ENCODE results near the gene ATAD2B.

ATAD2B gene

DNA sequence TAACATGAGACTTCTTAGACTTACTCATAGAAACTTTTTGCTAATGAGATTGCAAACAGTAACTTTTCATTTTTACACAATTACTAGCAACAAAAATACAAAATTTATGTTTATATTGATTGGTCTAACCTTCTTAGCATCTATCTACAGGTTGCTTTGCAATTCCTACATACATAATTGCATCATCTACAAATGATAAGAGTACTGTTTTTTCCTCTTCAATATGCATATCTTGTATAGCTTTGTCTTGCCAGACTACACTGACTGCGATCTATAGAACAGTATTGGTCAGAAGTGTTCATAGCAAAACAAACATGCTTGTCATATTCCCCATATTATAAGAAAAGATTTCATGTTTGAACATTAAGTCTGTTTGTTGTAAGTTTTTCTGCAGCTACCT, 87.9 kb downstream of the ATAD2B start:
- DNase-seq (ENCODE audit: low read depth in 2 of 3, low spot score in 1 of 3), result no peak

DNA sequence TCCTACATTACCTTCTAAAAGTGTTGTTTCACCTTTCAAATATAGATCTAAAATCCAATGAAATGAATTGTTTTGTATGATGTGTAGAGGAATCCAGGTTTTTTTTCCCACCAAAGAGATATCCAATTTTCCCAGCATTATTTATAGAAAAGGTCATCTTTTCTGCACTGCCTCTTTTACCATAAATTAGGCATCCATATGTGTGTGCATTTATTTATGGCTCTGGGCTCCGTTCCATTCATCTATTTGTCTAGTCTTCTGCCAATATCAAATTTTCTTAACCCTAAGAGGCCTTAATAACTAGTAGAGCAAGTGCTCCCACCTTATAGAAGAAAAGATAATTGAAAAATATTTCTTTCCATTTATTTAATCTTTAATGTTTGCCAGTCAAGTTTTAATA, 88.3 kb downstream of the ATAD2B start:
- no peak for DNase-seq (ENCODE audit: low read depth in 2 of 3, low spot score in 1 of 3)

DNA sequence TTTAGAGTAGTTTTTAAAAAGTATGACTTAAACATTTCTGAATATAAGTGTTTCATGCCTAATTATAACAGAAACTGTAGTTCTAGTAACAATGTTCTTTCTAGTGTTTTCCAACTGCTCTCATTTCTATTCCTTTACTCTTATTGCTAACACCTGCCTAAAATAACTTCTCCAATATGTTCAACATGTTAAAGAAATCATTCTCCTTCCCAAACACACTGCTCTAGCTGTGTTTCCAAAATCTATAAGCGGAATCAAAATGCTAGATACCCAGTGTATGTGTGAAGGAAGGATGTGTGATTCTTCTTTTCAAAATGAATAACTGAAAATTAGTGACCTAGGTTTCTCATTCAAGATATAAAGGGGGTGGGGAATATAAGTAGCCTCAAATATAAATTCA, 89.1 kb downstream of the ATAD2B start:
- DNase-seq (ENCODE audit: low read depth in 2 of 3, low spot score in 1 of 3), result no peak

DNA sequence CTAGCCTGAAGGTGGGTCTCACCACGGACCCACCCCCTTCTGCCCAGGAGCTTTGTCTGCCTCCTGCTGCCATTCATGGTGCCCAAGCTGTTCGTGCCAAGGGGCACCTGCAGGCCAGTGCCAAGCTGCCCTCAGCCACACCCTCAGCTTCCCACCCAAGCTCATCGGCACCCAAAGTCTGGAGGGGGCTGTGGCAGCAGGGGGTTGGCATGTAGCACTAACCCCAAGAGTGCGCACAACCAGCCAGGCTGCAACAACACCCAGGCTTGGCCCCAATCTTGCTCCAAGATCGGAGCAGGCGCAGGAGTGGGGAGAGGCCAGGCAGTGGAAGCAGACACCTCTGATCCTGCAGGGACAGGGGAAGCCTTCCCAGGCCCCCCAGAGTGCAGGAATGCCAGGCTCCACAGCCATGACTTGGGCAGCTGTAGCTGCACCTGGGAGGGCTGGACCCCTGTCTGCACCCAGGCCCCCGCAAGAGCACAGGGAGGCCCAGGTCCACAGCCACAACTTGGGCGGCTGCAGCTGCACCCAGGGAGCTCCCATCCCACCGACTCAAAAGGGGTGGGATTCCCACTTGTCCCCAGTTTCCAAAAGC, 89.9 kb downstream of the ATAD2B start:
- DNase-seq (ENCODE audit: low read depth in 2 of 3, low spot score in 1 of 3), result no peak

DNA sequence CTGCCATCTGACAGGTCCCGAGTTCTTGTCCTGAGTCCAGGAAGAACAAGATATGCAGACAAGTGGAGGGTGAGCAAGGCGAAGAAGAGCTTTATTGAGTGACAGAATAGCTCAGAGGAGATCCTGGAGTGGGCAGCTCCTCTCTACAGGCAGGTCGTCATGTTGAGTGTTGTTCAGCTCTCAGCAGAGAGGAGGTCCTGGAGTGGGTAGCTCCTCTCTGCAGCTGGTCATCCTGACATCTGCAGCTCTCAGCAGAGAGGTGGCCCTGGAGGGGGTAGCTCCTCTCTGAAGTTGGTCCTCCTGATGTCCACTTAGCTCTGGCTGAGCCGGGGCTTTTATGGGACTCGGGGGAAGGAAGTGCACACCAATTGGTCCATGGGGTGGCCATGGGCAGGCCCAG, 90.4 kb downstream of the ATAD2B start:
- no peak for DNase-seq (ENCODE audit: low read depth in 2 of 3, low spot score in 1 of 3)

DNA sequence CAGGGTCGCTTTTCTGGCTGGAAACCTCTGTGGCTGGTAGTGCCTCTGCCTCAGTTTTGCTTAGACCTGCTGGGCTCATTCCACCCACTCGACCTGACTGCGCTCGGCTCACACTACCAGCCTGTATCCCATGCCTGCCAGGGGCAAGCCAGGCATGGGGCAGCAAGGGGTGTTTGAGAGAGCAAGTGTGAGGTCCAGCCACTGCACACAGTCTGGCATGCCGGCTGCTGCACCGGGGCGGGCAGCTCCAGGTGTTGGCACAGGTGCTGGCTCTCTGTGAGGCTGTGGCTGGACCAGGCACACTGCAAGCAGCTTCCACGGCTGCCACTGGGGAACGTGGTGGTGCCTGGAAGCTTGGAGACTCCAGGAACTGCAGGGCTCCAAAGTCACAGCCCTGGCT, 90.9 kb downstream of the ATAD2B start:
- DNase-seq (ENCODE audit: low read depth in 2 of 3, low spot score in 1 of 3), result no peak

DNA sequence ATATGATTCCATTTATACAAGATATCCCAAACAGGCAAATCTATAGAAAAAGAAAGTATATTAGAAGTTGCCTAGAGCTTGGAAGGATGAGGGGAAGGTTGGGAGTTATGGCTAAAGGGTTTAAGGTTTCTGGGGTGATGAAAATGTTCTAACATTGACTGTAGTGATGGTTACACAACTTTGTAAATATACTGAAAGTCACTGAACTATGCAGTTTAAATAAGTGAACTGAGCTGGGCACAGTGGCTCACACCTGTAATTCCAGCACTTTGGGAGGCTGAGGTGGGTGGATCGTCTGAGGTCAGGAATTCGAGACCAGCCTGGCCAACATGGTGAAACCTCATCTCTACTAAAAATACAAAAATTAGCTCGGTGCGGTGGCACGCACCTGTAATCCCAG, 91.5 kb downstream of the ATAD2B start:
- no peak for DNase-seq (ENCODE audit: low read depth in 2 of 3, low spot score in 1 of 3)

DNA sequence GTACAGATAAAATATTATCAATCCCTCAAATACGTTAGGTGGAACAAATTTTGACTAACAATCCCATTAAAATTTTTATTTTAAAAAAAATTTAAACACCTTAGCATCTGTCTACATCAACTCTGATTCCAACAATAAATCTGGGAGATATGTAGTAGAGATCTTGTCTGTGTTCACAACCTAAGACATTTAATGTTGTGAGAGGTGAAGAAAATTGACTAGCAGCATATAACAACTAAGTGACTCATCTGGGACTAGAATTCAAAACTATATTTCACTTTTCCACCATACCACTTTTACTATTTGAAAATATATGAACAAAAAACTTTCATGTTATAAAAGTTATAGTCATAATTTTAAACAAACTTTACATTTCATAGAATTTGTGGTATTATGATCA, 97.9 kb downstream of the ATAD2B start:
- no peak for DNase-seq (ENCODE audit: low read depth in 2 of 3, low spot score in 1 of 3)

DNA sequence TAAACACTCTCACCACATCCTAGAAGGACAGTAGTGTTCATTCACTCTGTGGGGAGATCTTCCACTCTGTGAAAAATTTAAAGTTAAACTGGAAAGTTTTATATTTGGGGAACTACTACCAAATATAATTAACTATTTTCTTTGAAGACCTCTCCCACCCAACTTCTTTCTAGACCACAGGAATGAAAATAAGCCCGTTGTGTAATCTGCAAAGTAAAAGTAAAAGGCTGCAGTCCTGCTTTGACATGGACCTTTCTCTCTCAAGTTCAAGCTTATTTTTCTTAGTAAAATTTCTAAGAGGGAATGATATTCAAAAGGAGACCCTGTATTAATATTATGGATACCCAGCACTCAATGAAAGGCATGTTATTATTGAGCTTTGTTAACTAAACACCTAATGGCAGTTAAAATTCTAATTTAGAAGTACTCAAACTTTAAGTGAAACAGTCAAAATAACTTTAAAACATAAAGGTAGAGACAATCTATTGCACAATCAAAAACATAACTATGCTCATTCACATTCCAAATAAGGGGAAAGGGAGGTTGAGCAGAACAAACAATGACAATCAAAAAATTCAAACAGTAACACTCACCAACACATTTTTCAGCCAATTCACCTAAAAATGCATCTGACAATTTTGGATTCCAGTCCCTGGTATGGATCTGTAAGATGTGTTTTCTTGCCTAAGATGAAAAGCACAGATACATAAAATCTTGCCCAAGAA, 98.5 kb downstream of the ATAD2B start:
- DNase-seq (ENCODE audit: low read depth in 2 of 3, low spot score in 1 of 3), result no peak

DNA sequence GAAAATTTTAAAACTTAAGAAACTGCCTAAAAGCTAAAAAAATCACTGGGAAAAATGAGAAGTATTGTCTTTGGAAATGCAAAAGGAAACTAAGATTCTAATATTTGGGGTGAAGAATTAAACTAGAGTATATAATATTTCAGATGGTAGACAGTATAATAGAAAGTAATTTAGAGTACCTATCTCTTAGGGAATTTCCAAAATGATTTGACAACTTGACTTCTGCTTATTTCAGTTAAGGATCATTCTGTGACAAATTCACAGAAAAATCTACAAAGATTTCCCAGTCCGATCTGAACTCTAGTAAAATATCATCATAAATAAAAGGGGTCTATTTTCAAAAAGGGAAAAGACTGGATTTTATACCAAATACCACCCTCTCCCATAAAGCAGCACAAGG, 99.6 kb downstream of the ATAD2B start:
- DNase-seq (ENCODE audit: low read depth in 2 of 3, low spot score in 1 of 3), result no peak

DNA sequence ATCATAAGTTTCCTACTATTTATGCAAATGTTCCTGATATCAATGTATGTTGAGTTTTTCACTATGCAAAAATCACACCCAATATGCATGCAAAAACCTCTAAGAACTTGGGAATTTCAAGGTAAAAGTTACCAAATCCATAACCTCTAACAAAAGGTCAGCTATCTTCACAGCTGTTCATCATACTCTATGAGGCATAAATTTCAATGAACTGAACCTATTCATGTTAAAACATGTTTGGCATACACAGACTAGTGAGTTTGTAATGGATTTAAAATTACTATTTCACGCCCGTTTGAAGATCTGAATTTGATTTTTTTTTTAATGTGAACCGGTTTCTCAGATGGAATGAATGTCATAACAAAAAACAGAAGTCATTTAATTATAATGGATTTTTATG, 100.2 kb downstream of the ATAD2B start:
- DNase-seq (ENCODE audit: low read depth in 2 of 3, low spot score in 1 of 3), result no peak

DNA sequence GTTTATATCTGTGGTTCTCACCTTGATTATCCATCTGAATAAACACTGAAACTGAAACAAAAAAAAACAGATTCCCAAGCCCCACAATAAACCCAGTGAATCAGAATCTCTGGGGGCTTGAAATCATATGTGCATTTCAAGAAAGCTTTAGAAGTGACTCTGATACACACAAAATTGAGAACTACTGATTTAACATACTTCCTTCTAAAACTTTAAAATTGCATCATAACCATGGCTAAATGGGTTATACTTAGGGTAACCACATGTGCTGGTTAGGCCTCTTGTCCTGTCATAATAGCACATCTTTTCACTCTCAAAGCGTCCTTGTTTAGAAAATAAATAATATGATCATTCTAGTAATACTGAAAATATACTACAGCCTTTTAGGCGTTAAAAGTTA, 100.9 kb downstream of the ATAD2B start:
- DNase-seq (ENCODE audit: low read depth in 2 of 3, low spot score in 1 of 3), result no peak

DNA sequence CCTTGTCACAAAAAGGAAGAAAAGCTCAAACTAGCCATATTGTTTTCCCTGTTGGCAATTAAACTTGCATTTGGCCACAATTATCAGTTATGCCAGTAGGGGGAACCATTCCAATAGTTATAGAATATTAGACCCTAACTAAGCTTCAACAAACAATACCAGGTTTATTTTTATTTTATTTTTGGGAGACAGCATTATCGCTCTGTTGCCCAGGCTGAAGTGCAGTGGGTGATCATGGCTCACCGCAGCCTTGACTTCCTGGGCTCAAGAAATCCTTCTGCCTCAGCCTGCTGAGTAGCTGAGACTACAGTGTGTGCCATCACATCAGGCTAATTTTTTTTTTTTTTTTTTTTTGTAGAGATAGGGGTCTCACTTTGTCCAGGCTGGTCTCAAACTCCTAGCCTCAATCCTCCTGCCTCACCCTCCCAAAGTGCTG, 102.1 kb downstream of the ATAD2B start:
- peak in 1 of 3 donors; percentile 68 for DNase-seq (ENCODE audit: low read depth in 2 of 3, low spot score in 1 of 3)

DNA sequence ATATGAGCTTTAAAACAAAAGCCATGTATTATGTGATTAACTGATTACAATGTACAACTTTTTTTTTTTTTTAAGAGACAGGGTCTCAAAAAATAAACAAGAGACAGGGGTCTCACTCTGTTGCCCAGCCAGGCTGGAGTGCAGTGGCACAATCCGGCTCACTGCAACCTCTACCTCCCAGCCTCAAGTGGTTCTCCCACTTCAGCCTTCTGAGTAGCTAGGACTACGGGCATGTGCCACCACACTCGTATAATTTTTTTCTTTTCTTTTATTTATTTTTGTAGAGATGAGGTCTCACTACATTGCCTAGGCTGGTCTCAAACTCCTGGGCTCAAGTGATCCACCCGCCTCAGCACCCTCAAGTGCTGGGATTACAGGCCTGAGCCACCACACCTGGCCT, 103.1 kb downstream of the ATAD2B start:
- DNase-seq (ENCODE audit: low read depth in 2 of 3, low spot score in 1 of 3), result no peak

DNA sequence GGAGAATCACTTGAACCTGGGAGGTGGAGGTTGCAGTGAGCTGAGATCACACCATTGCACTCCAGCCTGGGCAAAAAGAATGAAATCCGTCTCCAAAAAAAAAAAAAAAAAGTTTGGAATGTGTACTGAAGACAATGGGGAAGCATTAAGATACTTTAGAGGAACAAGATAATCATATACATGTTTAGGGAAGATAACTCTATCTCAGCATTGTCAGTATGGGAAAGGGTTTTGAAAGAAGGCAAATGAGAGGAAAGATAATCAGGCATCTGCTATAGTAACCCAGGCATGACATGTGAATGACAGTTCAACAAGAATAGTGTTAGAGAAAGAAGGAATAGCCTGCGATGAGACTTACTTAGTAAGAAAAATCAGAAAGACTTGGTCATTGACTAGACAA, 112.0 kb downstream of the ATAD2B start:
- no peak for DNase-seq (ENCODE audit: low read depth in 2 of 3, low spot score in 1 of 3)

DNA sequence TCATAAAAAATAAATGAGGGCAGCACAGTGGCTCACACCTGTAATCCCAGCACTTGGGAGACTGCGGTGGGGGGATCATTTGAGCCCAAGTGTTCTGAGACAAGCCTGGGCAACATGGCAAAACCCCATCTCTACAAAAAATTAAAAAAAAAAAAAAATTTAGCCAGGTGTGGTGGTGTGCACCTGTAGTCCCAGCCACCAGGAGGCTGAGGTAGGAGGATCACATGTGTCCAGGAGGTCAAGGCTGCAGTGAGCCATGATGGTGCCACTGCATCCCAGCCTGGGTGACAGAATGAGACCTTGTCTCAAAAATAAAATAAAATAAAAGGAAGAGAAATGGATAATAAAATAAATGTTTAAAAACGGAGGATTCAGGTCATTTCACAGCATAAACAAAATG, 113.5 kb downstream of the ATAD2B start:
- no peak for DNase-seq (ENCODE audit: low read depth in 2 of 3, low spot score in 1 of 3)

DNA sequence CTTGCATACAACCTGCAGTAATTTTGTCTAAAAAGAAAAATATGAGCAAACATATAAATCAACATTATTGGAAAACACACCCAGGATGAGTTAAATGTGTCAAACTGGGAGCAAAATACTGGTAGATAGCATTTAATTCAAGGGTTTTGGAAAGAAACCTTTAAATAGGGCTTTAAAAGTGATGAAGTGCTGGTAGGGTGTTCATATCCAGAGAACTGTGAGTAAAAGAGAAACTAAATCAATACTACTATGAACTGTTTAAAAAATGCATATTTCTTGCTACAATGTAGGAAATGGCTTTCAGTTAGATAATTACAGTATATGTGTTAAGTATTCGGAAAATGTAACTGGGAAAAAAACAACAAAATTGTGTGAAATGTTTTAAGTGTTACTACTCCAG, 117.8 kb downstream of the ATAD2B start:
- DNase-seq (ENCODE audit: low read depth in 2 of 3, low spot score in 1 of 3), result no peak

DNA sequence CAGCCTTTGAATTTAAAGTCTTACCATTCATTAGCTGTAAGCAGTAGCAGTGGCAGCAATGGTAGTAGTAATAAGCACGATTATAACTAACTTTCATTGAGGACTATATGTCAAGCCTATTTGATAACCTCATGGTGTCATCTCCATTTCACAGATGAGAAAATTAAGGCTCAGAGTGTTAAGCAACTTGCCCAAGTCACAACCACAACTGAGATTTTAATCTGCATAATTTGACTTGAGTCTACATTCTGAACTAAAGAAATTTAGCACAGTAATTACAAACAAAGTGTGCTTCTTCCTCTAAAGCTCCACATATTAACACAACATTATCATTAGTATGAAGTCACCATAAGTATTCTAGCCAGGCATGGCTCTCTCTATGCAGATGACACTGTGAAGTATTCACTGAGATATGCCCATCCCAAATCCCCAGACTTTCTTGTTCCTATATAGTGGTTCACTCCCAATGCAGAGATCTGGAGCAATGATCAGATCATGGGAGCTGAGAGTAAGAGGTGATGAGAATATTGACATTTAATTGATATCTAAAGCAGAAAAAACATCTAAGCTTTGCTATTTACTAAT, 120.2 kb downstream of the ATAD2B start:
- DNase-seq (ENCODE audit: low read depth in 2 of 3, low spot score in 1 of 3), result no peak

DNA sequence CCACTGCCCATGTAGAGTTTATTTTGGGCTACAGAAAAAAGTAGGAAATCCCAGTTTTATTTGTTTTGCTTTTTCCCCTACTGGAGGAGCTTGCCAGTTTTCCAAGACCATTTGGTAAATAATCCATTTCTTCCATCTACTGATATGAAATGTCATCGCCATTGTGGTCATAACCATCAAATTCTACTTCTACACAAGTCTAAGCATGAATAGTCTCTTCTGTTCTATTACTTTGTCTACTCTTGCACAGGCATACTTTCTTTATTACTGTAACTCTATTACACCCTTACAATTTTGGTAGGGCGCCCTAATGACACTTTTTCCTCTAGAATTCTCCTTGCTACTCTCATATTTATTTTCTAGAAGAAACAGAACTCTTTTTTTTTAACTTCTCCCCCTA, 120.7 kb downstream of the ATAD2B start:
- no peak for DNase-seq (ENCODE audit: low read depth in 2 of 3, low spot score in 1 of 3)

DNA sequence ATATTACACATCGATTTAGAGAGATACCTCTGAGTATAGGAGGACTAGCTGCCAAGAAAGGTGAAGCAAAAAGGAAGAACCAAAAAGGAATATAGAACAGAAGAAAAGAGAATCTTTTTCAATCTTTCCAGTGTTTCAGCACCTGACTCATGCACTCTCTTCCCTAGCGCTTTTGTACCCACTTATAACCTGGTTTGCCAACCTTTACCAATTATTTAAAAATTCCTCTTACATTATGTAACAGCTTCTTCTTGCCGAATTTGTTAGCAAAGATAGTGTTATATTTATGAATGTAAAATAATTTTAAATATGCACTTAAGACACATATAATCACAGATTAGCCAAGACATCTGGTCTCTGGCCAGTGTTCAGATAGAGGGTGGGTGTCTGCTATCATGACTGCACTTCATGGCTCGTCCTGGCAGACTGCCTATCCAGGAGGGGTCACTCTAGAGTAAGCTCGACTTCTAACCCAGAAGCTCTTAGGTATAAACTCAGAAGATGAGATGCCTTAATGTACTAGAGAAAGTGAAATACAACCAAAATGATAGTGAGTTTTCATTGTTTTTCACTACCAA, 122.9 kb downstream of the ATAD2B start:
- no peak for DNase-seq (ENCODE audit: low read depth in 2 of 3, low spot score in 1 of 3)

DNA sequence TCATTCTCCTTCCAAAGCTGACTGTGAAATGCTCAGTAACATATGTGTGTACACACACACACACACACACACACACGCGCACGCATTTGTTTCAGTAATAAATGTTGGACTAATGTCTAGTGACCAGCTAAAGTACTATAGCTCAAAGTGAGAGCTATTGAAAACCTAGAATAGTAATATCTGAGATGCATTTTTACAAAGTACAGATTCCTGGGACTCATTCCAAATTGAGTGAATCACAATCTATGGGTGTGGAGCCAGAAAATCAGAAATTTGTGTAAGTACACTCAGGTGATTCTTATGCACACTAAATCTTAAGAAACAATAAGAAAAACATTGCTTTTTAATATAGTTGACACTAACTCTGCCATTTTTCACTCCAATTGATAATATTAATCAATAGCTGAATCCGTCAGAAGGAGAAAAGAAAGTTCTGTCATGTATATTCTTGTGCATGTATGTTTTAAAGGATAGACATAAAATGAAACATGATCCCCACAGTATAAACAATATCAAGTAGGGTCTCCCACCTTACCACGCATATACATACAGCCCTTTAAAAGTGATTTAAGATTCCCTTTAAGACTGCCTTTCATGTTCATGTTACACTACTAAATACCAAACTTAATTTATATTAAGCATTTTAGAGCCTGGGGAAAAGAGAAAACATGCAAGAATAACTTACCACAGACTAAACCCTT, 123.5 kb downstream of the ATAD2B start:
- no peak for DNase-seq (ENCODE audit: low read depth in 2 of 3, low spot score in 1 of 3)

DNA sequence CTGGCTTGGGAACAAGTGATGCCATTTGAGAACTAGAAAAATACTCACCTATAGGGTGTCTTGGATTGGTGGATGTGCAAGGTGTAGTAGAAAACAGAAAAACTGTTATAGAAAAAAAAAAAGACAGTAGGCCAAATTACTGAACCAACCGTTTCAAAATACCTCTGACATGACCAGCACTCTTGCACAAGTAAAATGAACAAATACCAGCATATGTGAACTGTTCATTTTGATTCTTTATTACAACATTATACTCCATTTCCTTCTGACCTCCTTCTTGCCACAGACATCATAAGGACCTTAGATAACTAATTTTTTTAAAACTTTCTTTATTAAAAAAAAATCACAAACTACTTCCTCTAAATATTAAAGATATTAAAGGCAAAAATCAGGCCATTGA, 125.5 kb downstream of the ATAD2B start:
- DNase-seq (ENCODE audit: low read depth in 2 of 3, low spot score in 1 of 3), result no peak
